Ectodermal cell (in vitro differentiated cells): ENCODE results near the gene PTPRC. TPM values are rescaled to one million over a fixed set of nuclear protein-coding genes. Genes with fewer than 3 reads are reported as not detected.
"Not testable (repeated sequence)": the region's sequence is repeated elsewhere in the genome, so short reads cannot be mapped to it uniquely, and the experiment has no call there.

Source experiments
- H3K27ac ChIP-seq: 2 replicates; pipeline ENCODE4 v1.7.0; 2013; ENCODE audit warnings: mild to moderate bottlenecking, low read depth, low read length; ENCODE audit not compliant: insufficient read depth, poor library complexity, severe bottlenecking
- H3K27me3 ChIP-seq: 2 replicates; pipeline ENCODE4 v1.7.0; 2013; ENCODE audit warnings: mild to moderate bottlenecking, low read length; ENCODE audit not compliant: insufficient read depth, control insufficient read depth, poor library complexity, severe bottlenecking
- H3K36me3 ChIP-seq: one replicate; pipeline ENCODE4 v1.7.0; 2013; ENCODE audit warnings: low read length; ENCODE audit not compliant: control insufficient read depth, insufficient read depth
- H3K4me1 ChIP-seq: one replicate; pipeline ENCODE4 v1.7.0; 2013; ENCODE audit warnings: low read length; ENCODE audit not compliant: control insufficient read depth, insufficient read depth
- H3K4me3 ChIP-seq: 2 replicates; pipeline ENCODE4 v1.7.0; 2013; ENCODE audit warnings: low read depth, low read length, control low read depth; ENCODE audit not compliant: insufficient read depth
- H3K9me3 ChIP-seq: 2 replicates; pipeline ENCODE4 v1.7.0; 2013; ENCODE audit warnings: mild to moderate bottlenecking, low read length, moderate library complexity; ENCODE audit not compliant: control insufficient read depth
- WGBS, 2 experiments: methylation state at CpG; one replicate each; pipeline ENCODE4 v1.1.7; 2013; ENCODE audit warnings: missing lambda C conversion rate in 2 of 2; 5-methylcytosine and 5-hydroxymethylcytosine counted together
- polyA plus RNA-seq, 4 experiments: library from polyadenylated mRNA; stranded (reverse); fragments of 50-300 nt; gene quantifications; one replicate each; pipeline ENCODE4 v1.2.3, GENCODE V29; 2013

Gene PTPRC, protein sequence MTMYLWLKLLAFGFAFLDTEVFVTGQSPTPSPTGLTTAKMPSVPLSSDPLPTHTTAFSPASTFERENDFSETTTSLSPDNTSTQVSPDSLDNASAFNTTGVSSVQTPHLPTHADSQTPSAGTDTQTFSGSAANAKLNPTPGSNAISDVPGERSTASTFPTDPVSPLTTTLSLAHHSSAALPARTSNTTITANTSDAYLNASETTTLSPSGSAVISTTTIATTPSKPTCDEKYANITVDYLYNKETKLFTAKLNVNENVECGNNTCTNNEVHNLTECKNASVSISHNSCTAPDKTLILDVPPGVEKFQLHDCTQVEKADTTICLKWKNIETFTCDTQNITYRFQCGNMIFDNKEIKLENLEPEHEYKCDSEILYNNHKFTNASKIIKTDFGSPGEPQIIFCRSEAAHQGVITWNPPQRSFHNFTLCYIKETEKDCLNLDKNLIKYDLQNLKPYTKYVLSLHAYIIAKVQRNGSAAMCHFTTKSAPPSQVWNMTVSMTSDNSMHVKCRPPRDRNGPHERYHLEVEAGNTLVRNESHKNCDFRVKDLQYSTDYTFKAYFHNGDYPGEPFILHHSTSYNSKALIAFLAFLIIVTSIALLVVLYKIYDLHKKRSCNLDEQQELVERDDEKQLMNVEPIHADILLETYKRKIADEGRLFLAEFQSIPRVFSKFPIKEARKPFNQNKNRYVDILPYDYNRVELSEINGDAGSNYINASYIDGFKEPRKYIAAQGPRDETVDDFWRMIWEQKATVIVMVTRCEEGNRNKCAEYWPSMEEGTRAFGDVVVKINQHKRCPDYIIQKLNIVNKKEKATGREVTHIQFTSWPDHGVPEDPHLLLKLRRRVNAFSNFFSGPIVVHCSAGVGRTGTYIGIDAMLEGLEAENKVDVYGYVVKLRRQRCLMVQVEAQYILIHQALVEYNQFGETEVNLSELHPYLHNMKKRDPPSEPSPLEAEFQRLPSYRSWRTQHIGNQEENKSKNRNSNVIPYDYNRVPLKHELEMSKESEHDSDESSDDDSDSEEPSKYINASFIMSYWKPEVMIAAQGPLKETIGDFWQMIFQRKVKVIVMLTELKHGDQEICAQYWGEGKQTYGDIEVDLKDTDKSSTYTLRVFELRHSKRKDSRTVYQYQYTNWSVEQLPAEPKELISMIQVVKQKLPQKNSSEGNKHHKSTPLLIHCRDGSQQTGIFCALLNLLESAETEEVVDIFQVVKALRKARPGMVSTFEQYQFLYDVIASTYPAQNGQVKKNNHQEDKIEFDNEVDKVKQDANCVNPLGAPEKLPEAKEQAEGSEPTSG (N-terminal part only)
- polyA plus RNA-seq (2013, experiment 1 of 4): not detected
- polyA plus RNA-seq (2013, experiment 2 of 4): not detected
- not detected for polyA plus RNA-seq (2013, experiment 3 of 4)
- not detected for polyA plus RNA-seq (2013, experiment 4 of 4)

GRCh38 chr1:198638894-198639635 lies at the start of gene PTPRC:
TSS of gene PTPRC (plus strand) at chr1:198639040. CDS start at chr1:198639269, 229 bp downstream.
- Histone ChIP-seq H3K36me3 (no peaks in the 10 kb centered on the region), H3K4me1 (no peaks in the 10 kb centered on the region), H3K27ac (no peak within 1 kb of the TSS), H3K4me3 (no peak within 1 kb of the TSS), H3K9me3 (no peaks in the 10 kb centered on the region), H3K27me3 (no peaks in the 10 kb centered on the region)
- 84 to 100% methylated on average over 3 to 4 of the region's 6 CpGs for WGBS, 2 experiments

DNA sequence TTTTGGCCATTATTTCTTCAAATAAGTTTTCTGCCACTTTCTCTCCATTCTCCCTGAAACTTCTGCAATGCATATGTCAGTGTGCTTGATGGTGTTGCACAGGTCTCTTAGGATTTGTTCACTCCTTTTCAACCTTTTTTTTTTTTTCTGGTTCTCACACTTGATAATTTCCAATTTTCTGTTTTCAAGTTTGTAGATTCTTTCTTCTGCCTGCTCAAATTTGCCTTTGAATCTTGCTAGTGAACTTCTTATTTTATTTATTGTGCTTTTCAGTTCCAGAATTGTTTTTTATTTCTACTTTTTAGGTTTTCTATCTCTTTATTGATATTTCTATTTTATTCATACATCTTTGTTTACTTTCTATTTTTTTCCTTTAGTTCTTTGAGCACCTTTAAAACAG lies 48.4 kb upstream of the PTPRC start:
- Histone ChIP-seq H3K4me3 (no peak overlapping the region), H3K9me3 (no peaks in the 10 kb centered on the region), H3K27me3 (no peaks in the 10 kb centered on the region), H3K4me1 (no peaks in the 10 kb centered on the region), H3K36me3 (no peaks in the 10 kb centered on the region), H3K27ac (no peak overlapping the region)

DNA sequence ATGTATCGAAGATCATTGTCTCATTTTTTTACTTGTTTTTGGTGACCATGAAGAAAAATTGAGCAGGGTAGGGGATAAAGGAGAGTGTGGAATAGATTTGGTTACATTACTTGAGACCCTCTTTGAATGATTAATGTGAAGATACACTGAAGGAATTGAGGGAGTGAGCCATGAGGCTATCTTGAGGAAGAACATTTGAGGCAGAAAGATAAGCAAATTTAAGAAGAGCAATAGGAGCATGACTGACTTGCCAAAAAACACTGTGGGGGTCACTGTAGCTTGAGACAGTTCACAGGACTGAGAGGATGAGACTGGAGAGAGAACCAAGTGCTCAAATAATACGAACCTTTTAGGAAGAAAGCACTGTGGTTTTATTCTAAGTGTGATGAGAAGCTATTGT lies 43.1 kb upstream of the PTPRC start:
- Histone ChIP-seq H3K4me1 (no peaks in the 10 kb centered on the region), H3K9me3 (no peaks in the 10 kb centered on the region), H3K27me3 (no peaks in the 10 kb centered on the region), H3K4me3 (no peak overlapping the region), H3K27ac (no peak overlapping the region), H3K36me3 (no peaks in the 10 kb centered on the region)
- 93 to 95% methylated on average over 2 of the region's 2 CpGs for WGBS, 2 experiments

- H3K36me3 ChIP-seq: no peaks in the 10 kb centered on the region
- H3K4me1 ChIP-seq: no peaks in the 10 kb centered on the region
- WGBS, 2 experiments: 92 to 93% methylated on average over 6 to 7 of the region's 7 CpGs
- no peak overlapping the region for H3K27ac ChIP-seq
- no peaks in the 10 kb centered on the region for H3K9me3 ChIP-seq
- no peaks in the 10 kb centered on the region for H3K27me3 ChIP-seq
- no peak overlapping the region for H3K4me3 ChIP-seq
Observed at GRCh38 chr1:198597690-198598430, 41.0 kb upstream of the PTPRC start.

- WGBS, 2 experiments: 94 to 98% methylated on average over 6 of the region's 6 CpGs
- Histone ChIP-seq H3K4me3 (no peak overlapping the region), H3K36me3 (no peaks in the 10 kb centered on the region), H3K4me1 (no peaks in the 10 kb centered on the region), H3K27ac (no peak overlapping the region), H3K27me3 (no peaks in the 10 kb centered on the region), H3K9me3 (no peaks in the 10 kb centered on the region)
Observed at GRCh38 chr1:198598796-198599321, 40.0 kb upstream of the PTPRC start.

GRCh38 chr1:198599749-198600148 lies 39.1 kb upstream of the PTPRC start:
- WGBS, 2 experiments: 90 to 94% methylated on average over 2 of the region's 2 CpGs
- H3K4me1 ChIP-seq: no peaks in the 10 kb centered on the region
- H3K27me3 ChIP-seq: no peaks in the 10 kb centered on the region
- H3K4me3 ChIP-seq: no peak overlapping the region
- no peaks in the 10 kb centered on the region for H3K36me3 ChIP-seq
- H3K27ac ChIP-seq: no peak overlapping the region
- no peaks in the 10 kb centered on the region for H3K9me3 ChIP-seq

DNA sequence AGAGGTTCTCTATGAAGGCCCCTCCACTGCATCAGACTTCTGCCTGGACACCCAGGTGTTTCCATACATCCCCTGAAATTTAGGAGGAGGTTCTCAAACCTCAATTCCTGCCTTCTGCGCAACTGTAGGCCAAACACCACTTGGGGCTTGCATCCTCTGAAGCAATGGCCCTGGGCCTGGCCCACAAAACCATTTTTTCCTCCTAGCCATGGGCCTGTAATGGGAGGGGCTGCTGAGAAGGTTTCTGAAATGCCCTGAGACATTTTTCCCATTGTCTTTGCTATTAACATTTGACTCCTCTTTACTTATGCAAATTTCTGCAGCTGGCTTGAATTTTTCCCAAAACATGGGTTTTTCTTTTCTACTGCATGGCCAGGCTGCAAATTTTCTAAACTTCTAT lies 37.9 kb upstream of the PTPRC start:
- Histone ChIP-seq H3K9me3 (no peaks in the 10 kb centered on the region), H3K36me3 (no peaks in the 10 kb centered on the region), H3K4me3 (no peak overlapping the region), H3K4me1 (peaks cover 8% of the 10 kb centered on the region), H3K27ac (no peak overlapping the region), H3K27me3 (no peaks in the 10 kb centered on the region)
- WGBS, 2 experiments: 97 to 100% methylated on average over 1 of the region's 1 CpG

GRCh38 chr1:198601310-198601709 lies 37.5 kb upstream of the PTPRC start:
- not testable (repeated sequence) for H3K36me3 ChIP-seq, H3K27me3 ChIP-seq, H3K27ac ChIP-seq, H3K9me3 ChIP-seq, H3K4me3 ChIP-seq
- peaks cover 12% of the 10 kb centered on the region for H3K4me1 ChIP-seq
- 88 to 93% methylated on average over 1 of the region's 1 CpG for WGBS, 2 experiments
